Liver (tissue), 3 donors: ENCODE results near the gene XG.

Source experiments
- GABPA ChIP-seq, 2 donors: IDR thresholded peaks in 1 of 2; conservative IDR thresholded peaks in 1 of 2; 2 replicates each; pipeline ENCODE4 v1.6.1; 2016; ENCODE audit warnings: antibody characterized with exemption in 2 of 2, mild to moderate bottlenecking in 1 of 2, moderate library complexity in 1 of 2
- HNF4A ChIP-seq, 2 donors: conservative IDR thresholded peaks; 2 replicates each; pipeline ENCODE4 v1.6.1; 2016; ENCODE audit warnings: antibody characterized with exemption in 2 of 2, mild to moderate bottlenecking in 2 of 2
- HNF4G ChIP-seq: IDR thresholded peaks from 2 replicates; pipeline ENCODE4 v1.6.1; 2016; ENCODE audit warnings: antibody characterized with exemption
- JUND ChIP-seq, 2 donors: IDR thresholded peaks; 2 replicates each; pipeline ENCODE4 v1.6.1; 2016; ENCODE audit warnings: antibody characterized with exemption in 2 of 2
- RAD21 ChIP-seq, 2 donors: IDR thresholded peaks; 2 replicates each; pipeline ENCODE4 v1.6.1; 2016; ENCODE audit warnings: antibody characterized with exemption in 2 of 2, mild to moderate bottlenecking in 2 of 2
- RXRA ChIP-seq, 2 donors: IDR thresholded peaks; 2 replicates each; pipeline ENCODE4 v1.6.1; 2017 to 2018; ENCODE audit warnings: antibody characterized with exemption in 2 of 2, mild to moderate bottlenecking in 1 of 2
- SP1 ChIP-seq: IDR thresholded peaks from 2 replicates; pipeline ENCODE4 v1.6.1; 2018; ENCODE audit warnings: antibody characterized with exemption, mild to moderate bottlenecking
- TAF1 ChIP-seq: conservative IDR thresholded peaks from 2 replicates; pipeline ENCODE4 v1.6.1; 2016; ENCODE audit warnings: antibody characterized with exemption, mild to moderate bottlenecking
- YY1 ChIP-seq: IDR thresholded peaks from 2 replicates; pipeline ENCODE4 v1.6.1; 2016; ENCODE audit warnings: antibody characterized with exemption, mild to moderate bottlenecking
- TF ChIP-seq, protein P1 (sequence below): fragments of 150-350 bp; IDR thresholded peaks from 2 replicates; pipeline ENCODE4 v1.5.1; 2017; ENCODE audit warnings: improper control_type of control experiment, low read depth, low read length; ENCODE audit not compliant: missing input control
- TF ChIP-seq, protein P2 (sequence below): IDR thresholded peaks from 2 replicates; pipeline ENCODE4 v1.6.1; 2016; ENCODE audit warnings: antibody characterized with exemption
- TF ChIP-seq, protein P3 (sequence below): IDR thresholded peaks from 2 replicates; pipeline ENCODE4 v1.6.1; 2016; ENCODE audit warnings: antibody characterized with exemption
- TF ChIP-seq, protein P4 (sequence below): IDR thresholded peaks from 2 replicates; pipeline ENCODE4 v1.6.1; 2016; ENCODE audit warnings: antibody characterized with exemption, mild to moderate bottlenecking
- TF ChIP-seq, protein P5 (sequence below): IDR thresholded peaks from 2 replicates; pipeline ENCODE4 v1.6.1; 2016; ENCODE audit warnings: antibody characterized with exemption
- donor health status: healthy.
- donor health status: healthy.

DNA sequence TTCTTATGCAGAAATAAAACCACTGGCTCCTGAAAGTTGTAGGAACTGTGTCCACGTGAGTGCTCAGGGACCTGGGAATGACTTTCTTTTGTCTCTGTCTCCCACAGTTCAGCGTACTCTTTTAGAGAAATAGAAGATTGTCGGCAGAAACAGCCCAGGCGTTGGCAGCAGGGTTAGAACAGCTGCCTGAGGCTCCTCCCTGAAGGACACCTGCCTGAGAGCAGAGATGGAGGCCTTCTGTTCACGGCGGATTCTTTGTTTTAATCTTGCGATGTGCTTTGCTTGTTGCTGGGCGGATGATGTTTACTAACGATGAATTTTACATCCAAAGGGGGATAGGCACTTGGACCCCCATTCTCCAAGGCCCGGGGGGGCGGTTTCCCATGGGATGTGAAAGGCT, 11.2 kb upstream of the XG start:
- TF ChIP-seq, protein P1, sequence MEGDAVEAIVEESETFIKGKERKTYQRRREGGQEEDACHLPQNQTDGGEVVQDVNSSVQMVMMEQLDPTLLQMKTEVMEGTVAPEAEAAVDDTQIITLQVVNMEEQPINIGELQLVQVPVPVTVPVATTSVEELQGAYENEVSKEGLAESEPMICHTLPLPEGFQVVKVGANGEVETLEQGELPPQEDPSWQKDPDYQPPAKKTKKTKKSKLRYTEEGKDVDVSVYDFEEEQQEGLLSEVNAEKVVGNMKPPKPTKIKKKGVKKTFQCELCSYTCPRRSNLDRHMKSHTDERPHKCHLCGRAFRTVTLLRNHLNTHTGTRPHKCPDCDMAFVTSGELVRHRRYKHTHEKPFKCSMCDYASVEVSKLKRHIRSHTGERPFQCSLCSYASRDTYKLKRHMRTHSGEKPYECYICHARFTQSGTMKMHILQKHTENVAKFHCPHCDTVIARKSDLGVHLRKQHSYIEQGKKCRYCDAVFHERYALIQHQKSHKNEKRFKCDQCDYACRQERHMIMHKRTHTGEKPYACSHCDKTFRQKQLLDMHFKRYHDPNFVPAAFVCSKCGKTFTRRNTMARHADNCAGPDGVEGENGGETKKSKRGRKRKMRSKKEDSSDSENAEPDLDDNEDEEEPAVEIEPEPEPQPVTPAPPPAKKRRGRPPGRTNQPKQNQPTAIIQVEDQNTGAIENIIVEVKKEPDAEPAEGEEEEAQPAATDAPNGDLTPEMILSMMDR, result no peak
- TF ChIP-seq SP1, result no peak
- TF ChIP-seq YY1, result no peak
- no peak for TF ChIP-seq GABPA (IDR thresholded peaks at IDR 0.05 in 1 of 2, conservative IDR thresholded peaks at IDR 0.05 in 1 of 2)
- TF ChIP-seq RAD21 (IDR thresholded peaks at IDR 0.05), result no peak
- TF ChIP-seq, protein P2, sequence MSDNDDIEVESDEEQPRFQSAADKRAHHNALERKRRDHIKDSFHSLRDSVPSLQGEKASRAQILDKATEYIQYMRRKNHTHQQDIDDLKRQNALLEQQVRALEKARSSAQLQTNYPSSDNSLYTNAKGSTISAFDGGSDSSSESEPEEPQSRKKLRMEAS, result no peak
- TF ChIP-seq HNF4A (conservative IDR thresholded peaks at IDR 0.05), result no peak
- TF ChIP-seq, protein P3, sequence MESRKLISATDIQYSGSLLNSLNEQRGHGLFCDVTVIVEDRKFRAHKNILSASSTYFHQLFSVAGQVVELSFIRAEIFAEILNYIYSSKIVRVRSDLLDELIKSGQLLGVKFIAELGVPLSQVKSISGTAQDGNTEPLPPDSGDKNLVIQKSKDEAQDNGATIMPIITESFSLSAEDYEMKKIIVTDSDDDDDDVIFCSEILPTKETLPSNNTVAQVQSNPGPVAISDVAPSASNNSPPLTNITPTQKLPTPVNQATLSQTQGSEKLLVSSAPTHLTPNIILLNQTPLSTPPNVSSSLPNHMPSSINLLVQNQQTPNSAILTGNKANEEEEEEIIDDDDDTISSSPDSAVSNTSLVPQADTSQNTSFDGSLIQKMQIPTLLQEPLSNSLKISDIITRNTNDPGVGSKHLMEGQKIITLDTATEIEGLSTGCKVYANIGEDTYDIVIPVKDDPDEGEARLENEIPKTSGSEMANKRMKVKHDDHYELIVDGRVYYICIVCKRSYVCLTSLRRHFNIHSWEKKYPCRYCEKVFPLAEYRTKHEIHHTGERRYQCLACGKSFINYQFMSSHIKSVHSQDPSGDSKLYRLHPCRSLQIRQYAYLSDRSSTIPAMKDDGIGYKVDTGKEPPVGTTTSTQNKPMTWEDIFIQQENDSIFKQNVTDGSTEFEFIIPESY, result no peak
- TF ChIP-seq, protein P4, sequence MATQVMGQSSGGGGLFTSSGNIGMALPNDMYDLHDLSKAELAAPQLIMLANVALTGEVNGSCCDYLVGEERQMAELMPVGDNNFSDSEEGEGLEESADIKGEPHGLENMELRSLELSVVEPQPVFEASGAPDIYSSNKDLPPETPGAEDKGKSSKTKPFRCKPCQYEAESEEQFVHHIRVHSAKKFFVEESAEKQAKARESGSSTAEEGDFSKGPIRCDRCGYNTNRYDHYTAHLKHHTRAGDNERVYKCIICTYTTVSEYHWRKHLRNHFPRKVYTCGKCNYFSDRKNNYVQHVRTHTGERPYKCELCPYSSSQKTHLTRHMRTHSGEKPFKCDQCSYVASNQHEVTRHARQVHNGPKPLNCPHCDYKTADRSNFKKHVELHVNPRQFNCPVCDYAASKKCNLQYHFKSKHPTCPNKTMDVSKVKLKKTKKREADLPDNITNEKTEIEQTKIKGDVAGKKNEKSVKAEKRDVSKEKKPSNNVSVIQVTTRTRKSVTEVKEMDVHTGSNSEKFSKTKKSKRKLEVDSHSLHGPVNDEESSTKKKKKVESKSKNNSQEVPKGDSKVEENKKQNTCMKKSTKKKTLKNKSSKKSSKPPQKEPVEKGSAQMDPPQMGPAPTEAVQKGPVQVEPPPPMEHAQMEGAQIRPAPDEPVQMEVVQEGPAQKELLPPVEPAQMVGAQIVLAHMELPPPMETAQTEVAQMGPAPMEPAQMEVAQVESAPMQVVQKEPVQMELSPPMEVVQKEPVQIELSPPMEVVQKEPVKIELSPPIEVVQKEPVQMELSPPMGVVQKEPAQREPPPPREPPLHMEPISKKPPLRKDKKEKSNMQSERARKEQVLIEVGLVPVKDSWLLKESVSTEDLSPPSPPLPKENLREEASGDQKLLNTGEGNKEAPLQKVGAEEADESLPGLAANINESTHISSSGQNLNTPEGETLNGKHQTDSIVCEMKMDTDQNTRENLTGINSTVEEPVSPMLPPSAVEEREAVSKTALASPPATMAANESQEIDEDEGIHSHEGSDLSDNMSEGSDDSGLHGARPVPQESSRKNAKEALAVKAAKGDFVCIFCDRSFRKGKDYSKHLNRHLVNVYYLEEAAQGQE, result no peak
- no peak for TF ChIP-seq JUND (IDR thresholded peaks at IDR 0.05)
- no peak for TF ChIP-seq TAF1
- TF ChIP-seq, protein P5, sequence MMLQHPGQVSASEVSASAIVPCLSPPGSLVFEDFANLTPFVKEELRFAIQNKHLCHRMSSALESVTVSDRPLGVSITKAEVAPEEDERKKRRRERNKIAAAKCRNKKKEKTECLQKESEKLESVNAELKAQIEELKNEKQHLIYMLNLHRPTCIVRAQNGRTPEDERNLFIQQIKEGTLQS, result no peak
- TF ChIP-seq HNF4G, result no peak
- no peak for TF ChIP-seq RXRA (IDR thresholded peaks at IDR 0.05)
